ENCODE results near the gene HRH1.

The HRH1 gene

DNA sequence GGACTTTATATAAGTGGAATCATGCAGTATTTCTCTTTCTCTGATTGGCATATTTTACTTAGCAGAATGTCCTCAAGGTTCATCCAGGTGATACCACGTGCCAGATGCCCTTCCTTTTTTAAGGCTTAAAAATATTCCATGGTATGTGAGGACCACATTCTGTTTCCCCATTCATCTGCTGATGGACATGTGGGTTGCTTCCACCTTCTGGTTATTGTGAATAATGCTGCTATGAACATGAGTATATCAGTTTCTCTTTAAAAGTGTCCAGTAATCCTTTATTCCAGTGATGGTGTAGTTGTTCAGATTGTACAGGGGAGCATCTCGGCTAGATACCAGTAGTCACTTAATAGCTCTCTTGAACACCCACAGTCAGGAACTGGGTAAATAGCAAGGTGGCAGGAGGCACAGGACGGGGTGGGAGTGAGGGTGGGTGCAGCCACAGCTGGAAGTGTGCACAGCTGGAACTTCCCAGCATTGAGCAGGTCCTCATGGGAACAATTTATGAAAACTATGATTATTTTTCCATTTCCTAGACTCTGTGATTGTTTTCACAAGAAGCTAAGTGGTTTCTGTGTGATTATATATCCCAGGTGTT is 67.6 kb downstream of the HRH1 start:
- no peak for DNase-seq (ENCODE audit: low spot score)
- Histone ChIP-seq H3K36me3 (ENCODE audit: low read depth) (peaks cover 25% of the 10 kb centered on the region), H3K4me3 (ENCODE audit: severe bottlenecking) (no peak overlapping the region), H3K27ac (ENCODE audit: poor library complexity, severe bottlenecking) (no peak overlapping the region), H3K9me3 (ENCODE audit: severe bottlenecking) (no peaks in the 10 kb centered on the region), H3K4me1 (ENCODE audit: insufficient read depth, poor library complexity, severe bottlenecking) (peaks cover 15% of the 10 kb centered on the region), H3K27me3 (ENCODE audit: insufficient read depth, poor library complexity, severe bottlenecking) (no peaks in the 10 kb centered on the region)
- TF ChIP-seq, protein P1, sequence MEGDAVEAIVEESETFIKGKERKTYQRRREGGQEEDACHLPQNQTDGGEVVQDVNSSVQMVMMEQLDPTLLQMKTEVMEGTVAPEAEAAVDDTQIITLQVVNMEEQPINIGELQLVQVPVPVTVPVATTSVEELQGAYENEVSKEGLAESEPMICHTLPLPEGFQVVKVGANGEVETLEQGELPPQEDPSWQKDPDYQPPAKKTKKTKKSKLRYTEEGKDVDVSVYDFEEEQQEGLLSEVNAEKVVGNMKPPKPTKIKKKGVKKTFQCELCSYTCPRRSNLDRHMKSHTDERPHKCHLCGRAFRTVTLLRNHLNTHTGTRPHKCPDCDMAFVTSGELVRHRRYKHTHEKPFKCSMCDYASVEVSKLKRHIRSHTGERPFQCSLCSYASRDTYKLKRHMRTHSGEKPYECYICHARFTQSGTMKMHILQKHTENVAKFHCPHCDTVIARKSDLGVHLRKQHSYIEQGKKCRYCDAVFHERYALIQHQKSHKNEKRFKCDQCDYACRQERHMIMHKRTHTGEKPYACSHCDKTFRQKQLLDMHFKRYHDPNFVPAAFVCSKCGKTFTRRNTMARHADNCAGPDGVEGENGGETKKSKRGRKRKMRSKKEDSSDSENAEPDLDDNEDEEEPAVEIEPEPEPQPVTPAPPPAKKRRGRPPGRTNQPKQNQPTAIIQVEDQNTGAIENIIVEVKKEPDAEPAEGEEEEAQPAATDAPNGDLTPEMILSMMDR (IDR thresholded peaks at IDR 0.05; ENCODE audit: poor library complexity, severe bottlenecking): peak; percentile 39
- no peak for ATAC-seq (ENCODE audit: low read depth)

DNA sequence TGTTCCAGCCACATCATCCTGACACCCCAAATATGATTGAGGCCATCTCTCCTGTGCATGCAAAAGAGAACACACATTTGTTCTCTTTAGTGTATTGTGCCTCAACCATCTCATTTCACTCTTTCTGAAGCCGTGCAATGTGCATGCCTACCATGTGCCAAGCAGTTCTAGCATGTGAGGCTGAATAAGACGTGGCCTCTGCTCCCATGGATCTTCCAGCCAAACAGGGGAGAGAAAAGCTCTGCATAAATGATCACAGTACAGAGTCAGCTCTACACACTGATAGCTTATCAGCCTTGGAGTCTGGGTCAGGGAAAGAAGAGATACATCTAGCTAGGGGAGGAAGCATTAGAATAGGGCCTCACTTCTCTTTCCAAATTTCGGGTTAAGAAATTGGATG is 69.7 kb downstream of the HRH1 start:
- peak overlapping the region; percentile 91 for H3K27ac ChIP-seq (ENCODE audit: poor library complexity, severe bottlenecking)
- peaks cover 17% of the 10 kb centered on the region for H3K4me1 ChIP-seq (ENCODE audit: insufficient read depth, poor library complexity, severe bottlenecking)
- DNase-seq (ENCODE audit: low spot score): no peak
- H3K27me3 ChIP-seq (ENCODE audit: insufficient read depth, poor library complexity, severe bottlenecking): no peaks in the 10 kb centered on the region
- no peak overlapping the region for H3K4me3 ChIP-seq (ENCODE audit: severe bottlenecking)
- no peaks in the 10 kb centered on the region for H3K9me3 ChIP-seq (ENCODE audit: severe bottlenecking)
- TF ChIP-seq, protein P1 (IDR thresholded peaks at IDR 0.05; ENCODE audit: poor library complexity, severe bottlenecking): no peak
- no peak for ATAC-seq (ENCODE audit: low read depth)
- H3K36me3 ChIP-seq (ENCODE audit: low read depth): peaks cover 29% of the 10 kb centered on the region

DNA sequence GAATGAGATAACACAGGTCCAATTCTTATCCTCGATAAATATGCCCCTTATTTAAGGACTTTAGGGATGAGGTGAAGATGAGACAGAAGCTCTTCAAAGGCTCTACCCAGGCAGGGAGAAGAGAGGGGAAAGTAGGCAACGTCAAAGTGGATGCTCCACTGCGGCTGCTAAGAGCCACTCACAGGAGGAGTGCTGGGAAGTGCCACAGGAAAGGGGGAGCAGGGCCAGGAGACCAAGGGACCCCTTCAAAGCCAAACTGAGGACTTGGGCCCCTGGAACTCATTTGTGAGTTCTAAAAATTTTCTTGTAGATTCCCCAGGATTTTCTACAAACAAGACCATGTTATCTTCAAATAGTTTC is 70.6 kb downstream of the HRH1 start:
- no peaks in the 10 kb centered on the region for H3K27me3 ChIP-seq (ENCODE audit: insufficient read depth, poor library complexity, severe bottlenecking)
- peak overlapping the region; percentile 46 for H3K4me3 ChIP-seq (ENCODE audit: severe bottlenecking)
- H3K9me3 ChIP-seq (ENCODE audit: severe bottlenecking): no peaks in the 10 kb centered on the region
- peaks cover 26% of the 10 kb centered on the region for H3K36me3 ChIP-seq (ENCODE audit: low read depth)
- TF ChIP-seq, protein P1 (IDR thresholded peaks at IDR 0.05; ENCODE audit: poor library complexity, severe bottlenecking): no peak
- DNase-seq (ENCODE audit: low spot score) (no peak), ATAC-seq (ENCODE audit: low read depth) (no peak)
- H3K27ac ChIP-seq (ENCODE audit: poor library complexity, severe bottlenecking): peak overlapping the region; percentile 91
- H3K4me1 ChIP-seq (ENCODE audit: insufficient read depth, poor library complexity, severe bottlenecking): peaks cover 25% of the 10 kb centered on the region

DNA sequence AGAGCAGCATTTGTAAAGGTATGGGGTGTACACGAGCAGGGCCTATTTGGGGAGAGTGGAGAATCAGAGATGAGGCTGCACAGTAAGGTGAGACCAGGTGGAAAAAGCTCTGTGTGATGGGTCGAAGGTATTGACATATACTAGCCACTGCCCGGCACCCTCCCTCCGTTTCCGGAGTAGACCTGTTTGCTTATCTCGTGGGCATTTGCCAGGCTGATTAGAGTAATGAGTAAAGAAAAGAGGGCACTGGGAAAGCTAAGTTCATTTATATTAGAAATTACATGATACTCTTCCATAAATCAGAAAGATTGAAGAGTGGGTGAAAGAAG is 71.7 kb downstream of the HRH1 start:
- no peak for DNase-seq (ENCODE audit: low spot score)
- H3K4me3 ChIP-seq (ENCODE audit: severe bottlenecking): peak overlapping the region; percentile 46

DNA sequence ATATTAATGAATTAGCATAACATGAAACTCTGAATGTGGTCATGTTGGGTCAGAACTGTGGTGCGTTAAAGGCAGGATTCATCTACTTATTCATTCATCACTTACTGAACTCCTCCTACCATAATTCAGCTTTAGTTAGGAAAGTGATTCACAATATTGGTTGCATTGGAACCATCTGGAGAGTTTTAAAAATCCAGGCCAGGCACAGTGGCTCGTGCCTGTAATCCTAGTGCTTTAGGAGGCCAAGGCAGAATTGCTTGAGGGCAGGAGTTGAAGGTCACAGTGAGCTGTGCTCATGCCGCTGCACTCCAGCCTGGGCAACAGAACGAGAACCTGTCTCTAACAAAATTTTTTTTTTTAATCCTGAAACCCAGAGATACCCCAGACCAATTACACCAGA is 73.7 kb downstream of the HRH1 start:
- H3K9me3 ChIP-seq (ENCODE audit: severe bottlenecking): no peaks in the 10 kb centered on the region

More for the DNA sequence above, 71.7 kb downstream of the HRH1 start:
- Histone ChIP-seq H3K27ac (ENCODE audit: poor library complexity, severe bottlenecking) (peak overlapping the region; percentile 91), H3K27me3 (ENCODE audit: insufficient read depth, poor library complexity, severe bottlenecking) (no peaks in the 10 kb centered on the region), H3K4me1 (ENCODE audit: insufficient read depth, poor library complexity, severe bottlenecking) (peaks cover 33% of the 10 kb centered on the region), H3K36me3 (ENCODE audit: low read depth) (peaks cover 26% of the 10 kb centered on the region), H3K9me3 (ENCODE audit: severe bottlenecking) (no peaks in the 10 kb centered on the region)
- TF ChIP-seq, protein P1 (IDR thresholded peaks at IDR 0.05; ENCODE audit: poor library complexity, severe bottlenecking): no peak
- ATAC-seq (ENCODE audit: low read depth): peak; percentile 34; the same call in 2 of the 3 replicates

More for the DNA sequence above, 73.7 kb downstream of the HRH1 start:
- Histone ChIP-seq H3K27me3 (ENCODE audit: insufficient read depth, poor library complexity, severe bottlenecking) (no peaks in the 10 kb centered on the region), H3K4me1 (ENCODE audit: insufficient read depth, poor library complexity, severe bottlenecking) (peaks cover 30% of the 10 kb centered on the region), H3K36me3 (ENCODE audit: low read depth) (peaks cover 29% of the 10 kb centered on the region), H3K4me3 (ENCODE audit: severe bottlenecking) (no peak overlapping the region), H3K27ac (ENCODE audit: poor library complexity, severe bottlenecking) (no peak overlapping the region)
- DNase-seq (ENCODE audit: low spot score) (no peak), ATAC-seq (ENCODE audit: low read depth) (no peak)
- TF ChIP-seq, protein P1 (IDR thresholded peaks at IDR 0.05; ENCODE audit: poor library complexity, severe bottlenecking): no peak

Measured in RWPE2 (cell line).